ENCODE measurements around the gene ENOPH1. TPM values are rescaled to one million over a fixed set of nuclear protein-coding genes. Genes with fewer than 3 reads are reported as not detected.

ENOPH1 gene
- polyA plus RNA-seq, 2 donors = 32.6 to 51.7 TPM

Other genes with a start within 250 kb of the ENOPH1 start
- 100 to 1,000 TPM; 126 to 156 TPM for gene HNRNPD, start 56.6 kb upstream of the ENOPH1 start, polyA plus RNA-seq
- 100 to 1,000 TPM; 163 to 226 TPM for gene HNRNPDL, start 128 bp upstream of the ENOPH1 start, polyA plus RNA-seq
- 1 to 10 TPM; 1.2 to 4.0 TPM for gene TMEM150C, start 131.4 kb downstream of the ENOPH1 start, polyA plus RNA-seq